IPS DF 4.7 (cell line): ENCODE data around the gene RIMS1.

Source experiments
- DNase-seq: peaks from one replicate; pipeline ENCODE4 v3.0.0-alpha.2; 2013; ENCODE audit warnings: low spot score; ENCODE audit errors: extremely low read depth

Gene RIMS1, protein sequence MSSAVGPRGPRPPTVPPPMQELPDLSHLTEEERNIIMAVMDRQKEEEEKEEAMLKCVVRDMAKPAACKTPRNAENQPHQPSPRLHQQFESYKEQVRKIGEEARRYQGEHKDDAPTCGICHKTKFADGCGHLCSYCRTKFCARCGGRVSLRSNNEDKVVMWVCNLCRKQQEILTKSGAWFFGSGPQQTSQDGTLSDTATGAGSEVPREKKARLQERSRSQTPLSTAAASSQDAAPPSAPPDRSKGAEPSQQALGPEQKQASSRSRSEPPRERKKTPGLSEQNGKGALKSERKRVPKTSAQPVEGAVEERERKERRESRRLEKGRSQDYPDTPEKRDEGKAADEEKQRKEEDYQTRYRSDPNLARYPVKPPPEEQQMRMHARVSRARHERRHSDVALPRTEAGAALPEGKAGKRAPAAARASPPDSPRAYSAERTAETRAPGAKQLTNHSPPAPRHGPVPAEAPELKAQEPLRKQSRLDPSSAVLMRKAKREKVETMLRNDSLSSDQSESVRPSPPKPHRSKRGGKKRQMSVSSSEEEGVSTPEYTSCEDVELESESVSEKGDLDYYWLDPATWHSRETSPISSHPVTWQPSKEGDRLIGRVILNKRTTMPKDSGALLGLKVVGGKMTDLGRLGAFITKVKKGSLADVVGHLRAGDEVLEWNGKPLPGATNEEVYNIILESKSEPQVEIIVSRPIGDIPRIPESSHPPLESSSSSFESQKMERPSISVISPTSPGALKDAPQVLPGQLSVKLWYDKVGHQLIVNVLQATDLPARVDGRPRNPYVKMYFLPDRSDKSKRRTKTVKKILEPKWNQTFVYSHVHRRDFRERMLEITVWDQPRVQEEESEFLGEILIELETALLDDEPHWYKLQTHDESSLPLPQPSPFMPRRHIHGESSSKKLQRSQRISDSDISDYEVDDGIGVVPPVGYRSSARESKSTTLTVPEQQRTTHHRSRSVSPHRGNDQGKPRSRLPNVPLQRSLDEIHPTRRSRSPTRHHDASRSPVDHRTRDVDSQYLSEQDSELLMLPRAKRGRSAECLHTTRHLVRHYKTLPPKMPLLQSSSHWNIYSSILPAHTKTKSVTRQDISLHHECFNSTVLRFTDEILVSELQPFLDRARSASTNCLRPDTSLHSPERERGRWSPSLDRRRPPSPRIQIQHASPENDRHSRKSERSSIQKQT (N-terminal part only)

DNA sequence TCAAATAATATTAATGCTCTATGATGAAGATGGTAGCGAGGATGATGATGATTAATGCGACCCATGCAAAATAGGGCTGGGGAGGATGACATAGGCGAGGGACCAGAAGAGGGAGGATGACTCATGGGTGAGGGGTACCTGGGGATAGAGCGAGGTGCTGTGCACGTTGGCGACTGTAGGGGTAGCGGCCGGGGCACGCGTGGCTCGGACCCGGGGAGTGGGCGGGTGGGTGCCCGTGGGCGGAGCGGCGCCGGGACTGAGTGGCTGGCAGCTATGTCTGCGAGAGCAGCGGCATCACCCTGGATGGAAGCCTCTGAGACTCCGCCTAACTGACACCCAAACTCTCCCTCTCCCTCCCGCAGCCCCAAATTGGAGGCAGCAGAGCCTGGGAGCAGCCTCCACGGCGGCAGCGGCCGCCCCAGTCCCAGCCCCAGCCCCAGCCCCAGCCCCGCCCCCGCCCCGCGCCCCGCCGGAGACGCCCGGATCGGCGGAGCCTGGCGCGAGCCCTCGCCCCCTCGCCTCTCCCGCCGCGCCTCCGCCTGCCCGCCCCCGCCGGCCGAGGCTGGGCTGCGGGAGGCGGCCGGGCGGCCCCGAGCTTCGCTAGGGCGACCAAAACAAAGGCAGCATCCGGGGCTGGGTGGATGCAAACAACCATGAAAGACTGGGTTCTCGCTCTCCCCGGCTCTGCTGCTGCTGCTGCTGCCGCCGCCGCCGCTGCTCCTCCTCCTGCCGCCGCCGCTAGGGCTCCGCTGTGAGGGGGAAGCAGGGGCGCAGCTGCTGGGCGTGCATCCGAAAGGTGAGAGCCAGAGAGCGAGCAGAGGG, at the start of gene RIMS1:
Gene RIMS1, plus strand, starts transcription at position 367 of the 822 bp plus-strand sequence. CDS start 474 bp downstream, outside the sequence.
- DNase-seq = no peak

DNA sequence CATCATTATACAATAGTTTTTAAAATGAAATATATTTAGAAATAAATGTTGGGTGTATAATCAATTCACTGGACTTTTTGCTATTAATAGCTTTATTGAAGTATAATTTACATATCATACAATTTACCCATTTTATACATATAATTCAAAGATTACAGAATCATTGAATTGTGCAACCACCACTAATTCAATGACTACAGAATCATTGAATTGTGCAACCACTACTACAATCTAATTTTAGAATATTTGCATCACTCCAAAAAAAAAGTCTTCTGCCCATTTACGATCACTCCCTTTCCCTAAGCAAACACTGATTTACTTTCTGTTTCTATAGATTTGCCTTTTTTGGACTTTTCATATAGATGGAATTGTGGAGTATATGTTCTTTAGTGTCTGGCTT, 35.1 kb upstream of the RIMS1 start:
- no peak for DNase-seq

DNA sequence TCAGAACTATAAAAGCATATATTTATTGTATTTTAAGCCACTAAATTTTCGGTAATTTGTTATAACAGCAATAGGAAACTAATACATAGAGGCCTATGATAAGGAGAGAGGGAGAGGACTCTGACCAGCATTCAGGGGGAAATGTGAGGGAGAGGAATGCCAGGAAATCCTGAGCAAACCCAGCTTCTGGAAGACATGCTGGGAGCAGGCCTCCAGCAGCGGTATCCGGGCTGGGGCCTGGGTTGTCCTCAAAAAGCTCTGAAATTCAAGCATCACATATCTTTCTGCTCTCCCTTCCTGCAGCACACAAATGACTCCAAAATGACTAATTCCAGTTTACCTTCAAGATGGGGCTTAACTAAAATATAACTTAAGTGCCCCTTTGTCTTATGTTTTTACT, 33.4 kb upstream of the RIMS1 start:
- DNase-seq = no peak

DNA sequence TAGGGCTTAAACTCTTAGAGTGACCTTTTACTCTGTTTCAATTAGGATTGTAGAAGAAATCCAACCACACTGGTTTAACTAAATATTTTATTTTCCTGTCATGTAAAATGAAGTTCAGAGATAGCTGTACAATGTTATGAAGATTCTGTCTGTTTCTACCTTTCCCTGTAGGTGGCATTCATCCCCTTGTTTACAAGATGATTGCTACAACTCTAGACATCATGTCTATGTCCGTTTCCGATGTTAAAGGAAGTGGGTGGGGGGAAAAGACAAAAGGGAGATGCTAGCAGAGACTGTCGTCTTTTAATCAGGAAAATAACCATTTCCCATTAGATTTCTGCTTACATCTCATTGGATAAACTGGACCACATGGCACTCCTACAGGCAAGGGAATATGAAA, 30.9 kb upstream of the RIMS1 start:
- DNase-seq = no peak

DNA sequence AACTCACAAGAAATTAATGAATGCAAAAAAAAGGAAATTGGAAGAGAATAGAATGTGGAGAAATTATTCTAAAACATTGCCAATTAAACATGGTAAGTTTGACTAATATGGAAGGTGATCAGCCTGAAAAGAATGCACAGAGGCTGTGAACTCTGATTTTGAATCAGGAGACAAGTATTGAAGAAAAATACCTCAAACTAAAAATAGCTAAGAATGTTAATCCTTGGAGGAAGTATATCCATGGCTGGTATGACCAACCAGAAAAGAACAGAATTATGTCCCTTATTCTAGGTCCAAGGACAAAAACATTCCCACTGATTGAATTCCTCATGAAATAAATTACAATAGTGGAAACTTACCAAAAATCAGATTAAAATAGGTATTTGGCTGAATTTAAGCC, 7.3 kb upstream of the RIMS1 start:
- no peak for DNase-seq

DNA sequence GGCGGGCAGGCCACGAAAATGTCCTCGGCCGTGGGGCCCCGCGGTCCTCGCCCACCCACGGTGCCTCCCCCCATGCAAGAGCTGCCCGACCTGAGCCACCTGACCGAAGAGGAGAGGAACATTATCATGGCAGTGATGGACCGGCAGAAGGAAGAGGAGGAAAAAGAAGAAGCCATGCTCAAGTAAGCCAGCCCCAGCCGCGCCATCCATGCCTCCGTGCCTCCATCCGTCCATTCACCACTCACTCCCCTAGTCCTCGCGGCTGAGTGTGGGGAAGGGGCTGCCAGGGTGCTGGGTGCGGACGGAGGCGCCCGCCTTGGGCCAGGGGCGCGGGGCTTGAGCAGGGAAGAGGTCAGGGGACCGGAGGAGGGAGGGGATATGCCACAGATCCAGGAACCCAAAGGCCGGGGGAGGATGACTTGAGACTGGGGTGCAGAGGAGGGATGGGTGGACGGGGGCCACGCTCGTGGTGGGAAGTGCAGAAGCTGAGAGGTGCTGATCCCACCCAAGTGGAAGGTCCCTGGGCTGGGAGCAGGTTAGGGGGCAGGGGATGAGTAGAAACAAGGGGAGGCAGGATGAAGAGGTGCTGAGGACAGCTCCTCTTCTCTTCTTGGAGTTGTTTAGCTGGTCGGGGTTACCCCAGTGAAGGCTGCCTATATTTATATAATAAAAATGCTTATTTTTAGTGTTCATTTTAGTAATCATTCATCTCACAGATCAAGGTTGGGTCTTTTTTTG, 825 bp downstream of the RIMS1 start:
- no peak for DNase-seq

DNA sequence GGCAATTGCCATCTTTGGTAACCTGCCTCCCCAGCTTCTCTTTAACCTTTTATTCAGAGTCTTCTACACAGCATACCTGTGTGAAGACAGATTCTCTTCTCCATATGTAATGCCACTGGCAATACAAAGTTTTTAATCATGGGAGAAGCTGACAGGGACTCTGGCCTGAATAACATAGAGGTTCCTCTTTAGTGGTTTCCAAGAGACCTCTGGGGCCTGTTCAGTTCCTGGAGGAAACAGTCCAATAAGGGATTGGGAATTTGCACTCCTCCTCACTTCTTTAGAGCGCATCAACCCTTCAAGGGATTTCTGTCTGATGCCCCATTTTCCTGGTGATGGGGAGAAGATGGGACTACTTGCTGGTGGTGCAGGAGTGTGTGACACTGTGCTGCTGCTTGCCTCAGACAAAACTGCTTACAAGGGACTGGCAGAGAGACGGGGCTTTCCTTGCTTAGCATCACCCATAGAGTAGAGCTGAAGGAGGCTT, 1.4 kb downstream of the RIMS1 start:
- no peak for DNase-seq

DNA sequence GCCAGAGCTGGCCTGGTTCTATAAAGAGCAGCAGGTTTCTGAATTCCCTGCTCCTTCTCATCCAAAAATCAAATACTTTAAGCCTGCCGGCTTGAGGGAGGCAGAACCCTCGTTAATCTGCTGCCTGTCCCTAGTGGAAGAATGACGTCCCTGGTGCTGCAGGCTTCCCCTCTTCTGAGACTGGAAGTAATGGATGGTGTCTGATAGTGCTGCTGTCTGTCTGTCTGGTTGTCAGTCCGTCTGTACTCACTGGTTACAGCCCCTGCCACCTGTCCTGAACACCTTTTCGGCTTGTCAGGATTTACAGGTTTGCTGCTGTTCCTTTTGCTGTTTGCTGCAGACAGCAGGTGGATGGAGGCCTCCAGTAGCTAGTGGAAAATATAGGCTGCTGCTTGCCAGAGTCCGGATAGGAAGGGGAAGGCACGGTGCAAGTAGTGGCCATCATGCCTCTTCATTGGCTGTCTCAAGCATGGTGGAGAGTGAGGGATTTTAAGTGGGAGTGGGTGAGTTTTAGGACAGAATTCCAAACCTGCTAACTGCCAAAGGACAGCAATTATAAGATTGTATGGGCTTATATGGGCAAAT, 2.5 kb downstream of the RIMS1 start:
- DNase-seq = no peak

DNA sequence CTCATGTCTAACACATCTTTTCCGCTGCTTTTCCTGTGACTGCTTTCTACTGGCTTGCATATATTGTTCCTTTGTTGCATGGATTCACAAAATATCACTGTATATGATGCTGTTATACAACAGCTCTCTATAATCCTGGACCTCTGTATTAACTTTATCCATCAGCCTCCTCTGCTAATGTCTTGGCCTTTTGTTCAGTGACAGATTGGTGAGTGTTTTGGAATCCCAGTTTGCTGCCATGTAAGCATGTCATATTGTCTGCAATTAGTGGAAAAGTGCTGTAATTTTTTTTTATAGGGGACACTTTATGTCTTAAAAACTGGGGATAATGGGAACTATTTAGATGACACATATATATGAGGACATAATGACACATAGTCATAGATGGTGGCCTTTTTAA, 3.0 kb downstream of the RIMS1 start:
- no peak for DNase-seq

DNA sequence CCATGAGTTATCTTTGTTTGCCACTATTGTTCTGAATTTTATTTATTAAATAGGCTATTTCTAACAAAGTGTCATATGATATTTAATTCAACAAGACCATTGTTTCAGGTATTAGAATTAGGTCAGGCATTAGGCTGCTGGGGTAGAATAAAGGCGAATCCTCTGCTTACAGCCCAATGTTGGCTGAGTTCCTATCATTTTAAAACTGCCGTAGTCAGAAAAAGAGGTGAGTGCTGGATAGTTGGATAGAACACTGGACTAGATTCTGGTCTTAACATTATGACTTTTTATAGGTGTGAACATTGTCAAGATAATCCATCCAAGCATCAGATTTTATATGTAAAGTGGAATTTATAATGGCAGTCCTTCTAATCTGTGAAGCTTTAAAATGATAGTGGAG, 6.3 kb downstream of the RIMS1 start:
- no peak for DNase-seq

DNA sequence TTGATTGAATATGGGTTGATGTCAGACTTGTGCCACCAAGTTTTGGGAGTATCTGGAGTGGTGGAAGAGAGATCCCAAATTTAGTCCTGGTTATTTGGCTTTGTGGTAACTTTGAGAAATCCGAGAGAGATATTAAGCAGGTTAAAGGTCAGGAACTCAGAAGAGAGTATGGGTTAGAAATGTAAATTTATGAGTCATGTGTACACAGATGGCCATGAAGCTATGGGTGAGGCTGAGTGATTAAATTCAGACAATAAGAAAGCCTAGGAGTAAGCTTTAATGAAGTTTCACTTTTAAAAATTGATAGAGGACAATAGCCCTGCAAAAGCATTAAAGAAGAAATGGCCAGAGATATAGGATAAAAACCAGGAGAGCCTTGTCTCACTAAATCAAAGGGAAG, 14.3 kb downstream of the RIMS1 start:
- DNase-seq = no peak

DNA sequence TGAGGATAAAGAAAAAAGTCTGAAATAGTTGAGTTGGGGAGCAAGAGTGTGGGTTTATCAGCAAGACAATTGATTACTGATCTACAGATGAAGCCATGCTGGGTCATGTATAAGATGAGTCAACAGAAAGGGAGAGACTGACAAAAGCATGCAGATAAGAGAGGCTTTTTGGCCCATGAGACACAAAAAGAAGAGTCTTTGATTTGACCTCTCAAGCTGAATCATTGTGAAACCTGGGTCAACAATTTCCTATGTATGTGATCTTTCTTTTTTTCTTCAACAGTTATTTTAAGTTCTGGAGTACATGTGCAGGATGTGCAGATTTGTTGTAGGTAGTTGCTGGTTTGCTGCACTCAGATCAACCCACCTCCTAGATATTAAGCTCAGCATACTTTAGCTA, 15.9 kb downstream of the RIMS1 start:
- DNase-seq = no peak

DNA sequence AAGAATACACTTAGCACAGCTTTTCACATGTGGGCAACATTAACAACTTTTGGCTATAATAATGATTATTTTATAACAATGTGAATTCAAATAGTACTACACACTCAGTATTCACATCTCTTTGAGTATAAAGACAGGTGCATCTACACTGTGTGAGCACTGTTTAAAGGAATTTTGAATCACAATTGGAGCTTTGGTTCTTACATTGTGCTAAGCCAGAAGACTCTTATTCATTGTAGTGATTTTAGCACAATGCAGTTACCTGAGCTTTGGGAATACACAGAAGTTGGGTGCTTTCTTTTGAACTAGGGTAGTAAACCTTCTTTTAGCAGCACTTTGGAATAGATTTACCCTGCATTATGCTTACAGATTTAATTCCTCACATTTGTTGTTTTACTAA, 20.5 kb downstream of the RIMS1 start:
- DNase-seq = no peak

DNA sequence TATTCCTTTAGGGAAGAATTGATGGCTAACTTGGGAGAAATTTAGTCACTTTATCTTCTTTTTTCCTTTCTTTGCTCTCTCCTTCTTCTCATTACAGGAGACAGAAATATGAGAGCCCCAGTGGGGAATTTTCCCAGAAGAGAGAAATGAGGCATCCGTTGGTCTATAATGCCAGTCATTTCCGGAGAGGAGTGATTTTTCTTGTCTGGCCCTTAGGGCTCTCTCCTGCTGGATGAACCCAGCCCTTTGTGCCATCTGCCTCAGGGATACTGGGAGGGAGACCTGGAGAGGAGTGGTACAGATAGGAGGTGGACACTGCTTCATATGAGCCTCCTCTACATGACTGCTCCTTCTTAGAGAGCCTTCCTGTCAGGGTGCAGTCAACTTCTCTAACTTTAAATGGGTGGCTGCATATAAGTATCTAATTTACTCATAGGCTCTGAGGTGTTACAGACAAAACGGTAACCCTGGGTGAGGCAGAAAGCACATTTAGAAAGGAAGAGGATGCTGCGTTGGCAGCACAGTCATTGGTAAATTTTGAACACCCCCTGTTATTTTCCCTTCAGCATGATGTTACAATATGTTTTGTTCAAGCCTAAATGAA, 21.9 kb downstream of the RIMS1 start:
- DNase-seq = no peak

DNA sequence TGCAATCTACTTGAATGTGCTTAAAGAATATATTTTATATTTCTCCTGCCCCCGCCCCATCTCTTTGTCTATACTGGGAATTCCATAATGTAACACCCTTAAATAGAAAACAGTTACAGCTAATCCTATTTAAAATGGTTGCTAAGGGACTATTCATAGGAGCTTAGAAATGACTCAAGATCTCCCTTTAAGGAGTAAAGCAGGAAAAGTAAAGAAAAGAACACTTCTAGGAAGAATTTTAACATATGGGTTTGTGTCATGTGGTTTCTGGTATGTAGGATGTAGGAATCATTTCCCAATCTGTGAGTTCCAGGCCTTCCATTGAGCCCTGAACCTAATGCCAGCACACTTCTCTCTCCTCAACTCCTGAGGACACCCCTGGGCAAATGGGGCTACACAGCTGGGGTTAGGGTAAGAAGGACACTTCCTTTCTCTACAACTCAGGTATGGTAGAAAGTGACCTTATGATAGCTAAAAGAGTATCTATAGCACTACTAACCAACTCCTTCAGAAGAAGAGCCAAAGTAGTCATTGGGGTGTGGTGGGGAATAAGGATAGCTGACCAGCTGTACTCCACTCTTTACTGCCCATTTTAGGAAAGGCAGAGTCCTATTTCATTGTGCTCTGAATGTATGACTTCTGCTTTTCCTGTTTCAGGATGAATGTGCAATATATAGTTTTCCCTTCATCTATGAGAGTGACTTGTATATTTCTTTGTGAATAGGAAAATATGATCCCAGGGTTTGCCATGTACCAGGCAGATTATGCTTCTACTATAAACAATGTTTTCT, 27.3 kb downstream of the RIMS1 start:
- no peak for DNase-seq

DNA sequence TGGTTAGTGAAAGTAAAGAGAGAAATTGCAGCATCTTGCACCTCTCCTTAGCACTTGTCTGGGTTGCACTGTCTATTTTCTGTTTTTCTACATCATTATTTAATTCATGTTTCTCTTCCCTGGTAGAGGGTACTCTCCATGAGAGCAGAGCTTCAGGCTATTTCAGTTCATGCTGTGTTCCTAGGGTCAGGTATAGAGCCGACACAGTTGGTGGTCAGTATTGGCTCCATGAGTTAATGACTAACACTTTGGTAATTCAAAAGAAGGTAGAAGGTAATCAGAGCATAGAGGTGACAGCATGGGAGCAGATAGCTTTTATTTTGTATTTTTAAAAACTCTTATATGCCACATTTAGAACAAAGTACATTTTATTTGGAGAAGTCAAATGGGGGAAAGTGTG, 42.7 kb downstream of the RIMS1 start:
- peak; percentile 53 for DNase-seq

DNA sequence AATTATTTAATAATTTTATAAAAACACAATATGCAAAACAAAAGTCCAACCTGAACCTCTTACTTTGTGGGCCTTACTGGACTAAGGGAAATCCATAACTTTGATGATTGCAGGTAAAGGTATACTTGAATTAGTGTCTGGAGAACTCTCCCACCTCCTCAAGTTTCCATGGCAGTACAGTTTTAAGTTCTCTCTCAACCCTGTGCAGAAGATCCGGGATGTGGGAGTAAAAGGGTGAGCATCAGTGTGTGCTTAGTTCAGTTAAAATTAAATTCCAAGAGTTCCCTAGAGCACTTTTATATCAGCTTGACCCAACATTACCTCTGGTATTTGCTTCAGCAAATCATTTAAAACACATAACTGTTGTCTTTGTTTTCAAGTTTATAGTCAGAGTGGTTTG, 47.5 kb downstream of the RIMS1 start:
- no peak for DNase-seq

DNA sequence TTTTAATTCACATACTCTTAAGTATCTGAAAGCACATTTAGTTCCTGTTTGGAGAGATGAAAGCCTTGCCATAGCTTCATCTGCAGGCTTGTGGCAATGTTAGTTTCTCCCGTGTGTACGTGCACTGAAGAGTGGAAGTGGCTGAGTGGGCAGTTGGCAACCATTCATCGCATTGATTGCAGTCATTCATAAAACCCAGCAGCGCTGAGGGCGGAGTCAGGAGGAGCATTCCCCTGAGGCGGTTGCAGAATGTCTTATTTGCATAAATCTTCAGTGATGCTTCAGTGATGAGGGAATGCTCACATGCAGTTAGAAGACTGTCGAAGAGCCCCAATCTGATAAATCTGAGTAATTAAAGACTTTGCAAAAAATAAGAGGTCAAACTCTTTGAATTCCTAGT, 79.1 kb downstream of the RIMS1 start:
- DNase-seq = no peak

DNA sequence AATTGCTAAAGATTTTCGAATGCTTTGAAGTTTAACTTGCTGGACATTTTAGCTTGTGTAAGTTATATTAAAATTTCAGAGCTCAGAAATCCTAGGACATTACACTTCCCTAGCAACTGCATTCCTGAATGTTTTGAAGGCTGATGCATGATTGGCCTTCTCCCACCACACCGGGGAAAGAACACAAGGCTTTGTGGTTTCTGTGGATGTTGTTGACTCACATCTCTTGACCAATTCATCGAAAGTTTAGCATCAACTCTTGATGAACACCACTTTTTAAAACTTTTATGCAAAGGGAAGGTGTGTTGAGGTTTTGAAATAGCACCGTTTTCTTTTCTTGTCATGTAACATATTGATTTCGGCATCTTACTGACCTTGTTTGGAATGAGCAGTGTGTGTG, 81.1 kb downstream of the RIMS1 start:
- no peak for DNase-seq
